Measurements from ENCODE around the gene PGD. TPM values are rescaled to one million over a fixed set of nuclear protein-coding genes. Genes with fewer than 3 reads are reported as not detected.
A peak's percentile ranks its signal among the peaks of the same experiment; 100 is the strongest.
"Not testable (repeated sequence)": the region's sequence is repeated elsewhere in the genome, so short reads cannot be mapped to it uniquely, and the experiment has no call there.

Gene PGD
- total RNA-seq (2014; rRNA removed; shearing (Covaris generic)): 30.2 and 36.1 TPM in 2 replicates
- polyA plus RNA-seq (2015; cell fraction: cytosol; rRNA removed): 74.6 and 75.3 TPM in 2 replicates
- 30.8 and 38.1 TPM in 2 replicates for polyA plus RNA-seq (2015; cell fraction: nucleus; rRNA removed)

DNA sequence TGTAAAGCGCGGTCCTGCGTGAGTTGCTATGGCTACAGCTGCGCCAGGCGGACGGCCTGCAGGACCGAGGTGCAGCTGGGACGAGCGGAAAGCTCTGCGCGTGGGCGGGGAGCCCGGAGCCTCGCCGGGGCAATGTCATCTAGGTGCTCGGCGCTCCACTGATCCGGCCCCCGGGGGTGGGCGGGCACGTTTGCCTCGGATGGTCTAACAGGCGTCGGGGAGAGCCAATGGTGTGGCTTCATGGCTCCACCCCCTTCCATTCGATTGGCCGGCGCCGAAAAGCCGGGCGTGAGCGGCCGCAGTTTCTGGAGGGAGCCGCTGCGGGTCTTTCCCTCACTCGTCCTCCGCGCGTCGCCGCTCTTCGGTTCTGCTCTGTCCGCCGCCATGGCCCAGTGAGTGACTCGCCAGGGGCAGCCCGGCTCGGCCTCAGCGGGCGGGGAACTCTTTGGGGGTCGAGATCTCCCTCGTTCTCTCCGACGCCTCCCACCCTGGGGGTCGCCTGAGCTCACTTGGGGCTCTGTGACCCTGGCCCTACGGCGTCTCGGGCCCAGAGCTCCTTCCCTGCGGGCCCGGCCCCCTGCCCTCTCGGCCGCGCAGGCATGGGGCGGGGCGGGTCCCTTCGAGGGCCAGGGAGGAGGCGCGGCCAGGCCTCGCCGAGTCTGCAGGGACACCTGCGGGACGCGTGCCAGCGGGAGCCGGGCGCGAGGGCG, at the start of gene PGD:
Gene PGD, plus strand, starts transcription at position 331 of the 710 bp plus-strand sequence. Its CDS starts 54 bp downstream, at position 385.
- DNase-seq (ENCODE audit: low read depth, low spot score): peak; percentile 96
- in situ Hi-C loops (cut with HindIII; ENCODE audit: low pct_unique_long_range_greater_than_20kb, low sequenced_read_pairs): no loop called here

DNA sequence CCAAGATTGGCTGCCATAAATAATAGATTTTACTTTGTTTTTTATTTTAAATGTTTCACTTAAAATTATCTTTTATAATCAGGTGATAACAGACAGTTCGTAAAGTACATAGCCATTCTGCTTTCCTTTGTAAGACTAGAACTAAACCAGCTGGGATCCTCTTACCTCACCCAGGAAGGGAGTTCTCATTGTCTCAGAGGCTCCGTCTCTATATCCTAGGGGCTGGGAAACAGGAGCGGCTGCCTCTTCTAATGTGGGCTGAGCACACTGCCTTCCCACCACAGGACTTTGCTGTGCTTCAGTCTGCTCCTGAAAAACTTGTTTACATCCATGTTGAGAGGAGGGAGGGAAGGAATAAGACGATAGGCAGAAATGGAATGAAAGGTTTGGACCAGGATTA, 45.6 kb upstream of the PGD start:
- DNase-seq (ENCODE audit: low read depth, low spot score): no peak

DNA sequence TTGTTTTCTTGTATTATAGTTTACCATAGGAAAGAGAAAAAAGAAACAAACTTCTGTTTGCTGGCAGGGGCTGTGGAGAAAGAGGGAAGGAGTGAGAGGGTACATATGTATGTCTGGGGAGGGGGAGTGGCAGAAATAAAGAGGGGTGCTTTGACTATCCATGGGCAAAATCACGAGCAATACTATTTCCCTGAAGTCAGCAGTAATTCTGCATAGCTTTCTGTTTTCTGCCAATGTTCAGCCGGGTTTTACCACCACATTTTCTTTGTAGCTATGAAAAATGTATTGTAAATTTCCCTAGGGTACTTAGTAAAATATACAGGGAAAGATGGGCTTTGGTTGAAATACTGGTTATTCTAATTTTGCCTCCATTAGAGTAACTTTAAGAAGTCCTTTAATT, 45.2 kb upstream of the PGD start:
- no peak for DNase-seq (ENCODE audit: low read depth, low spot score)
- in situ Hi-C loops (cut with HindIII; ENCODE audit: low pct_unique_long_range_greater_than_20kb, low sequenced_read_pairs): no loop called here

More for the DNA sequence above, 45.6 kb upstream of the PGD start:
- in situ Hi-C loops (cut with HindIII; ENCODE audit: low pct_unique_long_range_greater_than_20kb, low sequenced_read_pairs): no loop called here

DNA sequence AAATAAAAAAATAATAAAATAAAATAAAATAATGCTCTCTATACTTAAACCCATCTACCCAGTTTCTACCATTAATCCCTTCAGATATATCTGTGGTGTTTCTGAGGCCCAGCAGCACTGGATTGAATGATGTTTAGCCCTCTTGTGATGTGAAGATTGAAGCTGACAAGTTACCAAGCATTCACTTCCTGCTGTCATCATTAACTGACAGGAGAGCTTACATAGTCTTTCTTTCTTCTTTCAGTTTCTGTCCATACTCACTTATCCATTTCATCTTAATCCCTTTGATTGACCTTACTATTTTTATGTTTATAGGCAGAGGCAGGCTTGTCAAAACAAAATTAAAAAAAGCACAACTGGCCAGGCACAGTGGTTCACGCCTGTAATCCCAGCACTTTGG, 38.8 kb upstream of the PGD start:
- no peak for DNase-seq (ENCODE audit: low read depth, low spot score)
- in situ Hi-C loops (cut with HindIII; ENCODE audit: low pct_unique_long_range_greater_than_20kb, low sequenced_read_pairs): no loop called here

DNA sequence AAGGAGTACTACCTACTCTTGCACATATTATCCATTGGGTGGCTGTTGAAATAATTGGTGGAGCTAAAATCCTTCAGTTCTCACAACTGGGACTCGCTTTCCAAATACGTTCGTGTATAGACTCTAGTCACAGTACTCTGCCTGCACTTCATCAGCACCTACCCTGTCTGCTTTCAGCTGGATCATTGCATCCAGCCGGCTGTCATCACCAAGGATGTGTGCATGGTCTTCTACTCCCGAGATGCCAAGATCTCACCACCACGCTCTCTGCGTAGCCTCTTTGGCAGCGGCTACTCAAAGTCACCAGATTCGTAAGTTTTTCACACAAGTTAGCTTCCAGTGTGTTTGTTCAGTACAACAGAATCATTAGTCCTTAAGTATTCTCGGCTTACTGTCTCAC, 37.3 kb upstream of the PGD start:
- in situ Hi-C loops (cut with HindIII; ENCODE audit: low pct_unique_long_range_greater_than_20kb, low sequenced_read_pairs): no loop called here
- DNase-seq (ENCODE audit: low read depth, low spot score): no peak

DNA sequence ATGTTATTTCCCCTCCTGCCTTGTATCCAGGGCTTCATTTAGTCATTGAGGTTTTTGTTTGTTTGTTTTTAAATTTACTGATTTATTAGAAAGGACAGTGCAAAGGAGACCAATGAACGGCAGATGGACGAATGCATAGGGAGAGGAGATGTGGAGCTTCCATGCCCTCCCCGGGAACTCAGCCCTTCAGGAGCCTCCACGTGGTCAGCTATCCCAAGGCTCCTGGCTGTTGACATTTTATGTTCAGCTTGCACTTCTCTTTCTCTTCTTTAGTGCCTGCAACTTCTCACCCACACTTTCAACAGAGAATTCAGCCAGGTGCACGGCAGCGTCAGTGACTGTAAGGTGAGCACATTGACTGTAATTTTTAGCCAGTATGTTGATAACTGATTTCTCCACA, 30.7 kb upstream of the PGD start:
- in situ Hi-C loops (cut with HindIII; ENCODE audit: low pct_unique_long_range_greater_than_20kb, low sequenced_read_pairs): no loop called here
- no peak for DNase-seq (ENCODE audit: low read depth, low spot score)

DNA sequence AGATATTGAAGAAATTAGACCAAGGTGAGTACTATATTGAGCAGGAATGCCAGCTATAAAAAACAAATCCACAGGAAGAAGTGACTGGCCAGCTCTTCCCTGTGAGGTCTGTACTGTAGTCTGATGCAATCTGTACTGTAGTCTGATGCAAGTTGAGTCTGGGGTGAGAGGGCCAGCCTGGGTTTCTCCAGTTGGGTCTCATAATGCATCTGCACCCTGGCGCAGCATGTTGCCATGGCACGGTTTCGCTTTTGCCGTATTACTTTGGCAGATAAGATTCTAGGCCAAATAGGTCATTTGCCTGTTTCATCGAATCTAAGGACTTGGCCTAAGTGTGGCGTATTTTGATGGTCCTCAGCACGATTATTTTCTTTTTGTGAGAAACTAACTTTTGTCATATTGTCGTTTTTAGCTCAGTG, 24.4 kb upstream of the PGD start:
- no peak for DNase-seq (ENCODE audit: low read depth, low spot score)
- in situ Hi-C loops (cut with HindIII; ENCODE audit: low pct_unique_long_range_greater_than_20kb, low sequenced_read_pairs): no loop called here

DNA sequence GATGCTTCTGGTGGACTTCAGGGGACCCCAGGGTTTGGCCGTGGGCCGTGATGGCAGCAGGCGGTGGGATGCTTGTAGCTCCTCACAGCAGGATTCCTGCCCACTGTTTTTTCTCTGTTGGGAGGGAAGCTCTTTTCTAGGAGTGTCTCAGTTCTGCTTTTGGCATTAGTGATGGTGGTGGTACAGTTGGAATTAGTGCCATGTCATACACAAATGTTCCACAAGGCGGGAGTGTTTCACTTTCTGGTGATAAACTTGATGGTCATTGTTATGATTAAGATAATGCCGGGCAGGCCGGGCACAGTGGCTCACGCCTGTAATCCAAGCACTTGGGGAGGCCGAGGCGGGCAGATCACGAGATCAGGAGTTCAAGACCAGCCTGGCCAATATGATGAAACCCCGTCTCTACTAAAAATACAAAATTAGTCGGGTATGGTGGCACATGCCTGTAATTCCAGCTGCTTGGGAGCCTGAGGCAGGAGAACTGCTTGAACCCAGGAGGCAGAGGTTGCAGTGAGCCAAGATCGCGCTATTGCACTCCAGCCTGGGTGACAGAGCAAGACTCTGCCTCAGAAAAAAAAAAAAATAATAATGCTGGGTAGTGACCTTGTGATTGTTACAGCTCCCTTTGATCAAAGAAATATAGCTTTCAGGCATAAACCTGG, 21.4 kb upstream of the PGD start:
- peak; percentile 73 for DNase-seq (ENCODE audit: low read depth, low spot score)
- in situ Hi-C loops (cut with HindIII; ENCODE audit: low pct_unique_long_range_greater_than_20kb, low sequenced_read_pairs): not testable (repeated sequence)

DNA sequence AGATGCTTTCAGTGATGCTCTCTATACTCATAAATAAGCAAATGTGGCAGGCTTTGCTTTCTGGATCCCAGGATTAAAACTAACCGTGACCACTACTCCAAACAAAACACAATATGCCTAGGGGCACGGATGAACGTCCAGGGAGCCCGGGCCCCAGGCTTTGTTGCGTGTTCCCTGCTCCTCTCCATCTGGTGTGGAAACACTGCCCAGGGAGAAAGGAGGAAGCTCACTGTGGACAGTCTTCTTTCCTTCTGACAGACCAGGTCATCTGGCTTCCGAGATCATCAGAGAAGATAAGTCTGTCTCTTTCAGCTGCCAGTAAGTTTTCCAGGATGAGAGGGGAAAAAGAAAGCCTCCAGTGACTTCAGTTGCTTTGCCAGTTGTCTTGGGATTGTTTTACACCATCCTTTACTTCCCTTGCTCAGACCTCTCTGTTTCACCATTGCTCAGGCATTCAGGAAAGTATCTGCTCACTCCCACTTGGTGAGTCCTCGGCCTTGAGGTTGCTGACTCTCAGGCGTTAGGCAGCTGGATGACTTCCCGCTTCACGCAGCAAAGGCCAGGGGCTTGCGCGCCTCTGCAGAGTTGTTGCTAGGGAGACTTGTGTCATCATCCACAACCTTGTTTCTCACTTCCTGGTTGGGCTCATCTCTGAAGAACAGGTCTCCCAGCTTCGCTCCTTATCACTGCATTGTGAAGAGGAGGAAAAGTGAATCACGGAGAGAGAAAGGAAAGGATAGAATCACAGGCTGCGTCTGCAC, 20.6 kb upstream of the PGD start:
- in situ Hi-C loops (cut with HindIII; ENCODE audit: low pct_unique_long_range_greater_than_20kb, low sequenced_read_pairs): no loop called here
- no peak for DNase-seq (ENCODE audit: low read depth, low spot score)

DNA sequence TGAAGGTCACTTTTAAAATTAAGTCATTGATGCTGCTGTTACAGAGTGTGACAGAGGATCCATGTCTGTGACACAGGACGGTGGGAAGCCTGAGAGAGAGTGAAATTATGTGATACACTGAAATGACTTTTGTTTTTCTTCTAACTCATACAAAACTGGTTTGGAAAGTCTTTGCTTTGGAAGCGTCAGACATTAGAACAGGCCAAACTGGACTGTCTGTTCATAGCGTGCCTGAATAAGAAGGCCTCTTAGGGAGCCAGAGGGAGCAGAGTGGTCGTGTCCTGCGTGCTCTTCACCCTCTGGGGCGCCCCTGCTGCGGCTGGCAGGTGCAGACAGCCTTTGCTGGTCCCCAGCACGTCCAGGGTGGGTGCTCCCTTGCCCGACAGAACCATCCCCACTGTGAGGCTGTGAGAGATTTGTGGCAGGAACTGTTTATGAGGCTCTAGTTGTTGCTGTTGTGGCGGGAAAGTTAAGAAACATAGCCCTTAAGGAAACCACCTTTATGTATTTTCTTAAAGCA, 19.7 kb upstream of the PGD start:
- in situ Hi-C loops (cut with HindIII; ENCODE audit: low pct_unique_long_range_greater_than_20kb, low sequenced_read_pairs): no loop called here
- DNase-seq (ENCODE audit: low read depth, low spot score): no peak

DNA sequence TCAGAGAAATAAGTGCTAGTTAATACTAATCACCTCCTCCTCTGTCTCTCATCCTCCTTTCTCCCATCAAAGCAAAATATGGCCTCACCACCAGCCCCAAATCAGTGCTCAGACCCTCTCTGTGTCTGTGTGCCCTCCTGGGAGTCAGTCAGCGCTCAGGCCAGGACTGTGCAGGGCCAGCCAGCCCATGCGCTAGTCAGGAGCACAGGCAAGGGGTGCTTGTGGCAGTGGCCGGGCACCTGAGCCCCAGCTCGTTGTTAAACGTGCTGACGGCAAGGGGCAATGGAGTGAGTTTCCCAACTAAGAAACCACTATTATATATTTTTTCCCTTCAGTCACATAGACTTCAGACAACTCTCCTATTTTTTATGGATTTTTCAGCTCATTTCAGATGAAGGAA, 19.2 kb upstream of the PGD start:
- DNase-seq (ENCODE audit: low read depth, low spot score): no peak
- in situ Hi-C loops (cut with HindIII; ENCODE audit: low pct_unique_long_range_greater_than_20kb, low sequenced_read_pairs): no loop called here

DNA sequence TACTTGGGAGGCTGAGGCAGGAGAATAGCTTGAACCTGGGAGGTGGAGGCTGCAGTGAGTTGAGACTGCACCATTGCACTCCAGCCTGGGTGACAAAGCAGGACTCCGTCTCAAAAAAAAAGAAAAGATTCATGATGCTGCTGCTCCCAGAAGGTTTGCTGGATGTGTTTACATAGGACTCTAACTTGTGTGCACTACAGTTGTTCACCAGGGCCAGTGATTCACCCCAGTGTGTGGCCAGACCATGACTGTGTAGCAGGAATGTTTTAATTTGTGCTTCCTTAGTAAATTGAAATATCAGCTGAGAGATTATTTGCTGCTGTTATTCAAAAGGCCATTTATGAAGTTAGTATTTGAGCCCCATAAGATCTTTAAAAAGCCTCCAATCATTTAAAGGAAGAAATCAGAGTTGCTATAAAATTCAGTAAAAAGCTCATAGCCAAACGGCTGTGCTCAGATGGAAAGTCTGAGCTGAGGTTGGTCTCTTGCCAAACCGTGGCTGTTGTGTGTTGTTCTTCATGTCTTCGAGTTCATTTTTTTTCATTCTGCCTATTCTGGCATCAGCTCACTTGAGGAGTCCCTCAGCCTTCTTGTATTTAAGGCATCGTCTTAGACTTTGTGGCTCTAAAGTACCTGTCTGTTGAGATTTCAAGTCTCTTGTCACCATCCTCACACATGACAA, 18.1 kb upstream of the PGD start:
- DNase-seq (ENCODE audit: low read depth, low spot score): no peak
- in situ Hi-C loops (cut with HindIII; ENCODE audit: low pct_unique_long_range_greater_than_20kb, low sequenced_read_pairs): no loop called here

DNA sequence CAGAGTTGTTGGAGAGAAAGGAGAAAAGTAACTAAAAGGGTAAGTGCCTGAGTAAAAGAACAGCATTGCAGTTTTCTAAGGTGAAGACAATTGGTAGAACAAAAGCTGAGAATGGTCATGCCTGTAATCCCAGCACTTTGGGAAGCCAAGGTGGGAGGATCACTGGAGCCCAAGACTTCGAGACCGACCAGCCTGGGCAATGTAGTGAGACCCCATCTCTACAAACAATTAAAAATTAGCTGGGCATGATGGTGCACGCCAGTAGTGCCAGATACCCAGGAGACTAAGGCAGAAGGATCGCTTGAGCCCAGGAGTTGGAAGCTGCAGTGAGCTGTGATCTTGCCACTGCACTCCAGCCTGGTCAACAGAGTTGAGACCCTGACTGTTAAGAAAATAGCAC, 15.2 kb upstream of the PGD start:
- no peak for DNase-seq (ENCODE audit: low read depth, low spot score)
- in situ Hi-C loops (cut with HindIII; ENCODE audit: low pct_unique_long_range_greater_than_20kb, low sequenced_read_pairs): no loop called here

DNA sequence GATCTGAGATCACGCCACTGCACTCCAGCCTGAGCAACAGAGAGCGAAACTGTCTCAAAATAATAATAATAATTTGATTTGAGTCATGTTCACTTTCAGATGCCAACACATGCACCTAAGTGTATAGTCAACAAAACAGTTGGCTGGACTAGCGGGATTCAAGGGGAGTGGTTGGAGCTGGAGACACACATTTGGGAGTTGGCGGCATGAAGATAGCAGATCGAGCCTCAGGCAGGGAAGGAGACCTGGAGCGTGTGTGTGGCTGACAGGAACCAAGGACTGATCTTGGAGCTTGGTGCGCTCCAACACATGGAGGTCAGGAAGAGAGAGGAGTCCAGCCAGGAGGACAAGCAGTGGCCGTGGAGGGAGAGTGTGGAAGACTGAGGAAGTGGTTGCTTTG, 14.6 kb upstream of the PGD start:
- no peak for DNase-seq (ENCODE audit: low read depth, low spot score)
- in situ Hi-C loops (cut with HindIII; ENCODE audit: low pct_unique_long_range_greater_than_20kb, low sequenced_read_pairs): no loop called here

DNA sequence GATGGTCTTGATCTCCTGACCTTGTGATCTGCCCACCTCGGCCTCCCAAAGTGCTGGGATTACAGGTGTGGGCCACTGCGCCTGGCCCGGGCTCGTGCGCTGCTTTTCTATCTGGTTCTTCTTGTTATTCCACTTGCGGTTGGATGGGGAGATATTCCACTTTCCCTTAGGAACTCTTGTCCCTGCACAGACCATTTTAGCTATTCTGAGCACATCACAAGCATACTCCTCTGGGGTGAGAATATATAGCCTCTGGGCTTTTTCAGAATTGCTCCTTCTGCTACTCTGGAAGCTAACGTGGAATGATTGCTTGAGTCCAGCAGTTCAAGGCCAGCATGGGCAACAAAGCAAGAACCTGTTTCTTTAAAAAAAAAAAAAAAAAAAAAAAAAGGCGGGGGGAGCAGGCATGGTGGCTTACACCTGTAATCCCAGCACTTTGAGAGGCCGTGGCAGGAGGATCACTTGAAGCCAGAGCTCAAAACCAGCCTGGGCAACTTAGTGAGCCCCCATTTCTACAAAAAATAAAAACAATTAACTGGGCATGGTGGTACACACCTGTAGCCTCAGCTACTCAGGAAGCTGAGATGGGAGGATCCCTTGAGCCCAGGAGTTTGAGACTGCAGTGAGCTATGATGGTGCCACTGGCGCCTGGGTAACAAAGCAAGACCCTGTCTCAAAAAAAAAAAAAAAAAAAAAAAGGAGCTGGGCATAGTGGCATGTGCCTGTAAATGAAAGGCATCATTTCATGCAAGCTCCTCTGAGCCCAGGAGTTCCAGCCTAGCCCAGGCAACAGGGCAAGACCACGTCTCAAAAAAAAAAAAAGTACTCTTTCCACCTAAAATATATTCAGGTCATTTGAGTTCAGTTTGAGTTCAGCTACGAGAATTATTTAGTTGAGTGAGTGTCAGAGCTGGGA, 11.8 kb upstream of the PGD start:
- no peak for DNase-seq (ENCODE audit: low read depth, low spot score)
- in situ Hi-C loops (cut with HindIII; ENCODE audit: low pct_unique_long_range_greater_than_20kb, low sequenced_read_pairs): no loop called here

DNA sequence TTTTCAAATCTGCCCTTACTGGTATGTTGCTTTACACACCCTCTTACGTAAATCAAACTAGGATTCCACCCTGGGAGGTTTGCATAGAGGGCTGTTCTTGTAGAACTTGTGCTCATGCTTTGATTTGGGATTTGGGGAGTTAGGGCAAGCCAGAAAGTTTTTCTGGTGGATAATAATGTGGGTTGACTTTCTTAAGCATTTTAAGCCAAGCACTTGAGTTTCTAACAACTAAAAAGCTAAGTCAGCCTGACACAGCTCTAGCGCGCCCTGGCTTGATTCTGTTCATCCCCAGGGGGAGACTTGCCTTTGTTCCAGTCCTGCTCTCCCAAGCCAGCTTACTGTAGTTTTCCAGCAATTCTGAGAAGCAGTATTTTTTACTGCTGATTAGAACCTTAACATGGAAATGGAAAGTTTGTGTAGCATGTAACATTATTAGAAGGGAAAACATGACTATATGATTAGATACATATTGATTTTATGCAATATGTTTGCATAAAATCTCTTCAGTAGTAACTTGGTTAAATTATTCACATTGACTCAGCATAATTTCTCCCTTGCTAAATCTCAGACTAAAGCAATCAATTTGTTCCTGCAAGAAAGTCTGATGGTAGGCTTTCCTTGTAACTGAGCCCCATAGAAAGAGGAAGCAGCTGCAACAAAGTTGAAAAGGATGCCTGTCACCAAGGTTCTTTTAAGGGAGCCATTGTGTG, 11.0 kb upstream of the PGD start:
- in situ Hi-C loops (cut with HindIII; ENCODE audit: low pct_unique_long_range_greater_than_20kb, low sequenced_read_pairs): no loop called here
- DNase-seq (ENCODE audit: low read depth, low spot score): peak; percentile 27

Measured in SK-MEL-5 (cell line).